Erythroblast (primary cell): ENCODE results near the gene TYW1B.
"Not testable (repeated sequence)": the region's sequence is repeated elsewhere in the genome, so short reads cannot be mapped to it uniquely, and the experiment has no call there.

ENCODE experiments used
- DNase-seq, 2 experiments: peaks; one replicate each; lab custom pipeline; 2025; lab: John Stamatoyannopoulos, UW
- POLR2A ChIP-seq: IDR thresholded peaks from 2 replicates; pipeline ENCODE4 v1.6.1; 2011; ENCODE audit warnings: mild to moderate bottlenecking, low read length

Gene TYW1B, protein sequence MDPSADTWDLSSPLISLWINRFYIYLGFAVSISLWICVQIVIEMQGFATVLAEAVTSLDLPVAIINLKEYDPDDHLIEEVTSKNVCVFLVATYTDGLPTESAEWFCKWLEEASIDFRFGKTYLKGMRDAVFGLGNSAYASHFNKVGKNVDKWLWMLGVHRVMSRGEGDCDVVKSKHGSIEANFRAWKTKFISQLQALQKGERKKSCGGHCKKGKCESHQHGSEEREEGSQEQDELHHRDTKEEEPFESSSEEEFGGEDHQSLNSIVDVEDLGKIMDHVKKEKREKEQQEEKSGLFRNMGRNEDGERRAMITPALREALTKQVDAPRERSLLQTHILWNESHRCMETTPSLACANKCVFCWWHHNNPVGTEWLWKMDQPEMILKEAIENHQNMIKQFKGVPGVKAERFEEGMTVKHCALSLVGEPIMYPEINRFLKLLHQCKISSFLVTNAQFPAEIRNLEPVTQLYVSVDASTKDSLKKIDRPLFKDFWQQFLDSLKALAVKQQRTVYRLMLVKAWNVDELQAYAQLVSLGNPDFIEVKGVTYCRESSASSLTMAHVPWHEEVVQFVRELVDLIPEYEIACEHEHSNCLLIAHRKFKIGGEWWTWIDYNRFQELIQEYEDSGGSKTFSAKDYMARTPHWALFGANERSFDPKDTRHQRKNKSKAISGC

DNA sequence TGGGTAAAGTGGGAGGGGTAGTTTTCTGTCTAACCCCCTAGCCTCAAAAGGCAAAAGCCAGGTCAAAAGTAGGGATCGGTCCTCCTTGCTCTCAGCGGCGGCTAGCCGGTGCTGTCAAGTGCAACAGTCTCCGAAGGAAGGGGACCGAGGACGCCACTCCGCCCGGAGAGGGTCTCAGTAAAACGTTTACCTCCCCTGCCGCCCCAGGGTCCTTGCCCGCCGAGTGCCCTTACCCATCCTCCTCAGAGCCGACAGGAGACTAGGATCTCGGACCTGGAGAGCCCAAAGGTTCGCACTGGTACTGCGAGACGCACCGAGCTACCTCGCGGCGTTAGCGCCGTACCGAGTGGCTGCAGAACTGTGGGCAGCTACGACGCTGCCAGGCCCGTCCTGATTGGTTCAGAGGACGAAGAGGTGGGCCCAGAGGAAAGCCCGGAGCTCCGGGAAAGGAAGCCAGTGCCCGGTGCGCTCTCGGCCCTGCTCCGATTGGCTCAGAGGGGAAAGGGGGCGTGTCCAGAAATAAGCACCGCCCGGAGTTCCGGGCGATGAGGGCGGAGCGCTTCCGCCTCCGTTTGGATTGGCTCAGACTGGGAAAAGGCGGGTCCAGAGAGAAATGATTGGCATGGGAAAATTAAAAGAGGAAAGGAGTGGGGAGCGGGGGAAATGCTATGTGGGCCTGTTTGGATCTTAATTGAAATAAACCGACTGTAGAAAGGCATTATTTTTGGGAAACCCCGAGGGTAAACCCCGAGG is at the start of gene TYW1B:
Gene TYW1B, minus strand, starts transcription at position 362 of the 753 bp plus-strand sequence. Its CDS starts 125 bp downstream, at position 237.
- TF ChIP-seq POLR2A, result peak; percentile 89

DNA sequence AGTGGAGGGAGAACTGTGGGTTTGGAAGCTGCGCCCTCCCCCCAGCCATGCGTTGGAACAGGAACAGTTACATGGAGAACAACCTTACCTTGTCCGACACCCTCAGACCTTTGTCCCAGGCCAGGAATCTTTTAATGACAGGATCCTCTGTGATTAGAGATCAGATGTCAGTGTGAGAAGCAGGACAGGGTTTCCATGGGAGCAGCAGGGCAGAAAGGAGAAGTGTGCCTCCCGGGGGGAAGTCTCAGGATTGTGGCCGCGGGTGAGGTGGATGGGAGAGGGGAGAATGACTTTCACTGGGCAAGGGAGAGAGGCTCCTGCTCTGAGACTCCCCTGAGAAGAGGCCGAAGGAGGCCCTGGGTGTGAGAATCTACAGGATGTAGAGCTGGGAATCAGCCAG is 39.6 kb upstream of the TYW1B start:
- DNase-seq, result not testable (repeated sequence)

More for the DNA sequence above, at the start of gene TYW1B:
- peak; percentile 98 to 99 for DNase-seq

DNA sequence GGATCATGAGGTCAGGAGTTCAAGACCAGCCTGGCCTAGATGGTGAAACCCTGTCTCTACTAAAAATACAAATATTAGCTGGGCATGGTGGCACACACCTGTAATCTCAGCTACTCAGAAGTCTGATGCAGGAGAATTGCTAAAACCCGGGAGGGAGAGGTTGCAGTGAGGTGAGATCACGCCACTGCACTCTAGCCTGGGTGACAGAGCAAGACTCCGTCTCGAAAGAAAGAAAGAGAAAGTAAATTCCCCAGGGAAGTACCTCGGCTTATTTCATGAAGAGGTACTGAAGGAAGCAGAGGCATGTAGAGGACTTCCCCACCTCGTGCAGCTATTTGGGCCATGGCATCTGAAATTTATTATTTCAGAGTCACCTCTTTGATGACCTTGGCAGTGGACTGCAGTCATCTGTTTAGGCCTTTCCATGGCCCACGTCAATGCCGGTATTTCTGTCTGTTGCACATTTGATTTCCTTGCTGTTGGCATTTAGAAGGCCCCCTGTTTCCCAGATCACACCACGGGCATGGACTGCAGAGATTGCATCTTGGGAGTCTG is 30.9 kb upstream of the TYW1B start:
- not testable (repeated sequence) for DNase-seq

DNA sequence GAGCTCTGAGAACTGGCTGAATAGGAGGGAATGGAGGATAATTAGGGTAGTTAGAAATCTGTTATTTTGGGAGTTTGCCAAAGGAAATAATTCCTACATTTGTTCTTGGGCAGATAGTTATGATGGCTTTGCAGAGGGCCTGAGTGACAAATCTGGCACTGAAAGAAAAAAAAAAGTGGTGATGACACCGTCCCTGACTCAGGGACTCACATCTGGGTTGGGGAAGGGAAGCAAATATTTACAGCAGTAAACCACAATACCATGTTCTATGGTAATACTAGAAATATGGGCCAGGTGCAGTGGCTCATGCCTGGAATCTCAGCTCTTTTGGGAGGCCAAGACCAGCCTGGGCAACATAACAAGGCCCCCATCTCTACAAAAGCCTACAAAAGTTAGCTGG is 29.9 kb upstream of the TYW1B start:
- not testable (repeated sequence) for DNase-seq

DNA sequence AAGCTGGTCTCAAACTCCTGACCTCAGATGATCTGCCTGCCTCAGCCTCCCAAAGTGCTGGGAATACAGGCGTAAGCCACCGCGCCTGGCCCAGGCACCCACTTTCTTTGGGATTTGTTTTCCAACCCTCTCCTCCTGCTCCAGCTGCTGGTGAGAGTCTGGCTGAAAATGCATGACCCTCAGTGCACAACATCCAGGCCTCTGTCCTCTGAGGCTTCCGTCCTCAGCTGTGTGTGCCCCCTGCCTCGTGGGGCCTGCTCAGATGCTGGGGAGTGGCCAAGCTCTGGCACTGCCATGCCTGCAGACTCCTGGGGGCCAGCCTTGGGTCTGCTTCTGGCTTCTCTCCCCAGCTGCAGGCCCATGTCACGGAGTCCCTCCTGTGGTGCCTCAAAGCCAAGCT is 27.3 kb upstream of the TYW1B start:
- not testable (repeated sequence) for DNase-seq

DNA sequence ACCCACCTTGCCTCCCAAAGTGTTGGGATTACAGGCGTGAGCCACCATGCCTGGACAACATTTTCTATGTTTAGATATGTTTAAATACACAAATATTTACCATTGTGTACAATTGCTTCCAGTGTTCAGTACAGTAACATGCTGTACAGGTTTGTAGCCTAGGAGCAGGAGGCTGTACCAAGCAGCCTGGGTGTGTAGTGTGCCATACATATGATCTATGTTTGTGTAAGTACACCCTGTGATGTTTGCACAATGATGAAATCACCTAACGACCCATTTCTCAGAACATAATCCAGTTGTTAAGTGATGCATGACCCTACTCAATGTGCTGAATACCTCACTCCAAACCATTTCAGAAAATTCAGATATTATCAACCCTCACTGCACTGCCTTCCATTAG is 24.9 kb upstream of the TYW1B start:
- DNase-seq, result not testable (repeated sequence)

DNA sequence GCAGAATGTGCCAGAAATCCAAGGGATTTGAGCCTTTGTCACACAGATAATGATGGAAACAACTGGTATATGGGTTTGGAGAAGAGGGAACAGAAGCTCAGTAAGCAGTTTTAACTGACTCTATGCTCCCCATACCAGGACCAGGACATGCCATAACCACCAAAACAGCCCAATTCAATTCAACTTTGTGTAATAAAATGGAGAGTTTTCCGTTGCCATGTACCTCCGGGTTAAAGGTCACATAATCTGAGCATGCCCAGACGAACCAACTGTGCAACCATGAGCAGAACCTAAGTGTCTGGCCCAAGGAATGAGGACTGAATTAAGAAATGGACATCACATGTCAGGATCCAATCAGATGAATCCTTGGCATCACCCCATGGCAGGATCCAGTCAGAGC is 22.7 kb upstream of the TYW1B start:
- not testable (repeated sequence) for DNase-seq

DNA sequence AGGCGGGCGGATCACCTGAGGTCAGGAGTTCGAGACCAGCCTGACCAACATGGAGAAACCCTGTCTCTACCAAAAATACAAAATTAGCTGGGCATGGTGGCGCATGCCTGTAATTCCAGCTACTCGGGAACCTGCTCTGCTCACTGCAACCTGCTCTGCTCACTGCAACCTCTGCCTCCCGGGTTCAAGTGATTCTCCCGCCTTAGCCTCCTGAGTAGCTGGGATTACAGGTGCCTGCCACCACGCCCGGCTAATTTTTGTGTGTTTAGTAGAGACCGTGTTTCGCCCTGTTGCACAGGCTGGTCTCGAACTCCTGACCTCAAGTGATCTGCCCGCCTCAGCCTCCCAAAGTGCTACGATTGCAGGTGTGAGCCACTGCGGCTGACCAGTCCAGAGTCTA is 16.1 kb upstream of the TYW1B start:
- not testable (repeated sequence) for DNase-seq

DNA sequence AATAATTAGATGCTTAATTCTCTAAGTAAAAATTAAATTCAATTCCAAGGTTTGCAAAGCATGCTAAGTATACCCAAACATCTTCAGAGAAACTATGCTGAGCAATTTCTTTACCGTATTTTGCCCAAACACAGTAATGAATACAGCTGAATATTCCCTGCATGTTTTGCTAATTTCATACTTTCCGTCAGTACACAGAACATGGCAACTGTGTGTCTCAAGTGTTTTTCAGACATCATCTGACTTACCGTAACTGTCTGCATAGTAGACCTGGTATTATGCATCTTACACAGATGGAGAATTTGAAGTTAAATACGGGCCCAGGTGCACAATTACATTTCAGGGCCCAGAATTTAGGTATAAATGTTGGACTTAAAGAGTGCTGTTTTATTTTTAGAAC is 15.2 kb upstream of the TYW1B start:
- not testable (repeated sequence) for DNase-seq

DNA sequence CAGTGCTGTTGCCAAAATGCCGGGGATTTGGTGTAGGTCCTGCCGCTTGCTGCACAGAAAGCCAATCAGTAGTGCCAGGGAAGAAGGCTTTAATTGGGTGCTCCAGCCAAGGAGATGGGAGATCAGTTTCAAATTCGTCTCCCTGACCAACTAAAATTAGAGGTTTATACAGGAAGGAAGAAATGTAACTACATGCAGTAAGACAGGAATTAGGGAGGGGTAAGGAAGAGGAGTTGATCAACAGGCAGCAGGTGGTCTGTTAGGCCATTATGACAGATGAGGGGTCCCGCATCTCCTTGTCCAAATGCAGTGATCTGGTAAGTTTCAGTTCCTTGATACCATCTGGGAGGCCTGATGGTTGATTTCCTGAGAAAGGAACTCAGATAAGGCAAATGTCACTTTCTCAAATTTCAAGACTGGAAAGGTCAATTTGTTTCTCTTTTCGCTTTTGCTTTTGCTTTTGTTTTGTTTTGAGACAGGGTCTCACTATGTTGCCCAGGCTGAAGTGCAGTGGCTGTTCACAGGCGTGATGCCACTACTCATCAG is 13.0 kb upstream of the TYW1B start:
- DNase-seq, result peak in 1 of 2 experiments; percentile 2

DNA sequence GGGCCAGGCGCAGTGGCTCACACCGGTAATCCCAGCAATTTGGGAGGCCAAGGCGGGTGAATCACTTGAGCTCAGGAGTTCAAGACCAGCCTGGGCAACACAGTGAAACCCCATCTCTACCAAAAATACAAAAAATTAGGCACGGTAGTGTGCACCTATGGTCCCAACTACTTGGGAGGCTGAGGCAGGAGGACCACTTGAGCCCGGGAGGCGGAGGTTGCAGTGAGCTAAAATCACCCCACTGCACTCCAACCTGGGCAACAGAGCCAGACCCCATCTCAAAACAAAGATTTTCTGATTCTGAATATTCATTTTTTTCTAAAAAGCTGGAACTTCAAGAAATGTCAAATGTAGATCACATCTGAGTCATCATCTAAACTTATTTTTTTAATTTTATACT is 10.3 kb upstream of the TYW1B start:
- not testable (repeated sequence) for DNase-seq

DNA sequence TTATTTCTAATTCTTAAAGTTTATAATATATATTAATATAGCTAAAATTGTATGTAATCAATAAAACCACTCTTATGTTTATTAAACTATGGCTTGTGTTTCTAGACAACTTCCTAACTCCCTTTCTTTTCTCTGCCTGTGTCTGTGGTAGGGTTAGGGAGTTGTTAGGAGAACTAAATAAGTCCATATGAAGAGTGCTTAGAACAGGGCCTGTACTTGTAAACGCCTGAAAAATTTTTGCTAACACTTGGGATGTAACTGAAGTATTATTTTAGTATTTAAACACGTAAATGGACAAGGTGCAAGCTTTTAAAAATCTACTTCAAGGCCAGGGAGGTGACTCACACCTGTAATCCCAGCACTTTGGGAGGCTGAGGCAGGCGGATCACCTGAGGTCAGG is 9.3 kb upstream of the TYW1B start:
- DNase-seq, result not testable (repeated sequence)

DNA sequence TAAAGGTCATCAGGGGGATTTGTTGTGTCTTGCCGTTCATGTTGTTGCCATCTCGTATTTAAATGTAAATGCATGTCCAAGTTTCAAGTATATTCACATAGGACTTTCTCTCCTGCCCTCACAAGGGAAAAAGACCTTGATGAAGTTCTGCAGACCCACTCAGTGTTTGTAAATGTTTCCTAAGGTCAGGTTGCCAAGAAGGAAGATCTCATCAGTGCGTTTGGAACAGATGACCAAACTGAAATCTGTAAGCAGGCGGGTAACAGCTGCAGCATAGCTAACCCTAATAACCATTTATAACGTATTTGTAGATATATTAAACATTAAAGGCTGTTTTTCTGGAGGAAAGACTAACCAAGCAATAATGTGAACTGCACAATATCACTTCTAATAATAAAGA is 2.6 kb upstream of the TYW1B start:
- DNase-seq, result peak; percentile 4 to 16

DNA sequence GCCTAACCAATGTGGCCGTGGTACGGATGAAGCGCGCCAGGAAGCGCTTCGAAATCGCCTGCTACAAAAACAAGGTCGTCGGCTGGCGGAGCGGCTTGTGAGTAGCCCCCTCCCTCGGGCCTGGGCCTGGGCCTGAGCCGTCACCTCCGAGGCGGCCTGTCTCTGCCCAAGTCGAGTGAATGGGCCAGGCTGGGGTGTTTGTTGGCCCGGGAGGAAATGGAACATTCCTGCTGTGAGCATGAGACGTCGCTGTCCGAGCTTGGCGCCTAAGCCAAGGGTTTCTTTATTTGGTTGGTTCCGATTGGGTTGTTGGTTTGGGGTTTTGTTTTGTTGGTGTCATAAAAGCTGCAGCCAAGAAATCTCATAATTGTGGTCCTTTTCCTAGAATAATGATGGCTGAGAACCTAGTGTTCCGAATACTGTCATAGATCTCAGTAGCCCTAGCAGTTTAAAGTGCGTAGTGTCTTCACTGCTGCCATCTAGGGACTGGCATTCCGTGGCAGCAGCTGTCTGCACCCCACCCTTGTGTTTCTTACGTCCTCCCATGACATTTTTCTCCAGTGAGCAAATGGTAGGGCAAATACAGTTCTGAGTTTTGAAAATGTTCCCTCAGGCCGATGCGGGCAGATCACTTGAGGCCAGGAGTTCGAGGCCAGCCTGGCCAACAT is 1.8 kb upstream of the TYW1B start:
- peak; percentile 81 to 84 for DNase-seq
- peak; percentile 46 for TF ChIP-seq POLR2A

DNA sequence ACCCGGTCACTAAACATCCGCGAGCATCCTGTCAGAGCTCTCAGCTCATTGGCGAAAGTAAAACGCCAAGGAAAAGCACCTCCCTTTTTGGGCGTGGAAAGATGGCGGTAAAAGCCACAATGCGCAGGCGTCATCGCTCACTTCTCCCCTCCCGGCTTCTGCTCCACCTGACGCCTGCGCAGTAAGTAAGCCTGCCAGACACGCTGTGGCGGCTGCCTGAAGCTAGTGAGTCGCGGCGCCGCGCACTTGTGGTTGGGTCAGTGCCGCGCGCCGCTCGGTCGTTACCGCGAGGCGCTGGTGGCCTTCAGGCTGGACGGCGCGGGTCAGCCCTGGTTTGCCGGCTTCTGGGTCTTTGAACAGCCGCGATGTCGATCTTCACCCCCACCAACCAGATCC is 1.3 kb upstream of the TYW1B start:
- peak; percentile 82 for TF ChIP-seq POLR2A
- peak; percentile 99 for DNase-seq

DNA sequence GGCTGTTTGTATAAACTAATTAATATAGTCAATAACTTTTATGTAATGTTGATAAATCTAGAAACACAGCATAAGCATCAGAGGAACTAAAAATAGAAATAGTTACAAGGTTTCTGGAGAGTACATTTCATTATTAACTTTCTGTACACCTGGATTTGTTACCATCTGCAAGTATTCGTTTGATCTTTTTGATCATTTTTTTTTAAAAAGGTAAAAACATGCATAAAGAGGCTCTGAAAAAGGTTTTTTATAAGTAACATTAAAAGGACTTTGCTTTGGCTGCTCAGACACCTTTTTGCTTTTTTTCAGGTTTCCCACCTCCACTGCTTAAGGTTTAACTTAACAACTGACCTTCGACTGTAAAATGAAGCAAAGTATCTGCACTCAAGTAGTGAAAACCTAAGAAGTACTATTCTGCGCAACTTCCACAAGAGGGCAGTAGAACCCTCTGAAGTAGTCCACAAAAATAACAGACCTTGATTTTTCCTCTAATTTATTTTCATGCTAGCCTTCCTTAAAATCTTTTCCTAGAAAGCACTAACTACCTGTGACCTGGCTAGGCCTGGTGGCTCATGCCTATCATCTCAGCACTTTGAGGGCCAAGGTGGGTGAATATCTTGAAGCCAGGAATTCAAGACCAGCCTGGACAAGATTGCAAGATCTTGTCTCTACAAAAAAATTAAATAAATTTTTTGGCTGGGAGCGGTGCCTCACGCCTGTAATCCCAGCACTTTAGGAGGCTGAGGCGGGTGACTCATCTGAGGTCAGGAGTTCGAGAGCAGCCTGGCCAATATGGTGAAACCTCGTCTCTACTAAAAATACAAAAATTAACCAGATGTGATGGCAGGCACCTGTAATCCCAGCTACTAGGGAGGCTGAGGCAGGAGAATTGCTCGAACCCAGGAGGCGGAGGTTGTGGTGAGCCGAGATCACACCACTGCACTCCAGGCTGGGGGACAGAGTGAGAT is 4.0 kb downstream of the TYW1B start:
- DNase-seq, result peak; percentile 35 to 60

DNA sequence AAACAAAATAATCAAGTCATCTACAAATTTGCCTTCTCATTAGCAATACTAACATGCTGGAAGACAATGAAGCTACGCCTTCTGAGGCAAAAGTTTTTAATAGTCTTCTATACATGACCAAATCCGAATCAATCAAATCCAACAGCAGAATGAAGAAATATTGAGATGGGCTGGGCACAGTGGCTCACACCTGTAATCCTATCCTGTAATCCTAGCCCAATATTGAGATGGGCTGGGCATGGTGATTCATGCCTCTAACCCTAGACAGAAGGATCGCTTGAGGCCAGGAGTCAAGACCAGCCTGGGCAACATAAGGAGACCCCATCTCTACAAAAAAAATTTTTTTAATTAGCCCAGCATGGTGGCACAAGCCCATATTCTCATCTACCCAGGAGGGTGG is 5.5 kb downstream of the TYW1B start:
- DNase-seq, result not testable (repeated sequence)

DNA sequence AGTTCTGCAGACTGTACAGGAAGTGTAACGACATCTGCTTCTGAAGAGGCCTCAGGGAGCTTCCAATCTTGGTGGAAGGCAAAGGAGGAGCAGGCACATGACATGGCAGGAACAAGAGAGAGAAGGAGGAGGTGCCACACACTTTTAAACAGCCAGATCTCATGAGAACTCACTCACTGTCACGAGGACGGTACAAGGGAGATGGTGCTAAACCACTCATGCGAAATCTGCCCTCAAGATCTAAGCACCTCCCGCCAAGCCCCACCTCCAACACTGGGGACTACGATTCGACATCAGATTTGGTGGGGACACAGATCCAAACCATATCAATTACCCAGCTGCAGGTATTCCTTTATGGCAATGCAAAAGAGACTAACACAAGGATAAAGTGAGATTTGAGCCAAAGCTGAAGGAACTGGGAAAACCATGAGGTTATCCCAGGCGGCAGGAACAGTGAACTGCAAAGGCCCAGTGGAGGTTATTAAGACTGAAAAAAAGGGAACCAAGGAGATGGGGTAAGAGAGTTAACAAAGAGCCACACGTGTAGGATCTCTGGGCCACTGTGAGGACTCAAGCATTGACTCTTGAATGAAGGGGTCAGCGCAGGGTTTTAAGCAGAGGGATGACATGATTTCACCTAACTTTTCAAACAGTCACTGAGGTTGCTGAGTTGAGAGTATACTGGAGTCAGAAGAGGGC is 9.2 kb downstream of the TYW1B start:
- not testable (repeated sequence) for DNase-seq

DNA sequence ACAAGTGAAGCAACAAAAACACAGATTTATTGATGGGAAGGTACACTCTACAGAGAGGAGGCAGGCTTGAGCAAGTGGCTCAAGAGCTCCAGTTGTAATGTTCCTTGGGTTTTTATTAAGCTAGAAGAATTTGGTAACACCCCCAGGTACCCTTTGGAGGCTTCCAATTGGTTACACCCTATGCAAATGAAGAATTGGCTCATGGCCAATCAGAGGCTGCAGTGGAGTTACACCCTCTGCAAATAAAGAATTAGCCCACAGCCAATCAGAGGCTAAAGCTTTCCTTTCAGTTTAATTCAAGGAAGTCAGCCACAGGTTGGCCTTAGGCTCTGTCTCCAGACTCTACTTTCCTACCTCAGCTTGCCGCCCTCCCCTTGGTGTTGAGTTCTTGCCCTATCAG is 10.3 kb downstream of the TYW1B start:
- DNase-seq, result peak; percentile 56 to 62
